Epithelial cell of esophagus (primary cell): ENCODE measurements around the gene LGR6.
"Not testable (repeated sequence)": the region's sequence is repeated elsewhere in the genome, so short reads cannot be mapped to it uniquely, and the experiment has no call there.

Experiments
- DNase-seq: peaks from one replicate; pipeline ENCODE4 v3.0.0; 2010; ENCODE audit warnings: low read depth
- H3K4me3 ChIP-seq: 2 replicates; pipeline ENCODE4 v1.5.1; 2011; ENCODE audit warnings: mild to moderate bottlenecking, low read length, control low read depth
- CTCF ChIP-seq: IDR thresholded peaks from 2 replicates; pipeline ENCODE4 v1.5.1; 2011; ENCODE audit warnings: low read depth, mild to moderate bottlenecking, low read length, control low read depth, inconsistent platforms; ENCODE audit not compliant: insufficient read depth; ENCODE audit errors: missing control alignments

The LGR6 gene

GRCh38 chr1:202251424-202252256 is 58.0 kb downstream of the LGR6 start:
- no peak for TF ChIP-seq CTCF
- no peak for DNase-seq
- no peak overlapping the region for H3K4me3 ChIP-seq

DNA sequence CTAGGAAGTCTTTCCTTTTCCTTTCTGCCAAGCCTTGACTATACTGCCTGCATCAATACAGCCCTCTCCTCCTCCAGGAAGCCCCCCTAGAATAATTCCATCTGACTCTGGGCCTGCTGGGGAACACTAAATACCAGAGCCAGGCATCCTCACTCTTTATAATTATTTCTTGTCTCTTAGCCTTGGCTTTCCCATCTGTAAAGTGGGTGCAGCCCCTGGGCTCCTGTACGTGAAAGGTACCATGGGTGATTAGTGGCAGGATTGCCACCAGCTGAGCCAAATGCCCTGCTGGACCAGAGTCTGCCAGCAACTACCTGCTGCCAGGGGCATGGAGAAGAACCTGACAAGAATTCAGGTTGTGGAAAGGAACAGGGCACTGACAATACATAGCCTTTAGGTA is 58.7 kb downstream of the LGR6 start:
- H3K4me3 ChIP-seq: no peak overlapping the region
- DNase-seq: no peak
- TF ChIP-seq CTCF: no peak

DNA sequence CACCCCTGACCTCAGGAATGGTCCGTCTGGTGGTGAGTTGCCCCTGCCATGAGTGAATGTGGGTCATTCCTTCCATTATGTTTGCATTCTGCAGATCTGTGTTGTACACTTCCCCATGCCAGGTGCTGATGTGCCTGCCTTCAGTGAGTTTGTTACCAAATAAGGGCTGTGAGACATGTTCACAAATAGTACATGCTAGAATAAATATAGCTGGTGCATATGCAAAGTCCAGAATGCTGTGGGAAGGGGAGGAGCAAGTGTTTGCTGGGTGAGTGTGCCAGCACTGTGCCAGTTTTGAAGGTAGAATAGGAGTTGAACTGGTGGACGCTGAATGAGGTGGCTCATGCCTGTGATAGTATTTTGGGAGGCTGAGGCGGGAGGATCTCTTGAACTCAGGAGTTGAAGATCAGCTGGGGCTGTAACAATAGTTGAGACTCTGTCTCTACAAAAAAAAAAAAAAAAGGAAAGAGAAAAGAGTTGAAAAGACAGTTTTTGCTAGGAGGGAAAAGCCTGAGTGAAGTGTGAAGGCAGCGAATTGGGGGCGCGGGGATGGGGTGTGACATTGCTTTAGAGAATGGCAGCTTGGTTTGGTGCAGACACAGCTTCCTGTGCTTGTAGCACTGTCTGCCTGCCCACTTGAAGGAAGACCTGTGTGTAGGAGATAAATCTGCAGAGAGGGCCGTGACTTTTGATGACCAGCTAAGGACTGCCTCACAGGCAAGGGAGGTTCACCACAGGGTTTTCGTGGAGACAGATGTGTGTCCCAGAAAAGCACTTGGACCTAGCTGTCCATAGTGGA is 61.1 kb downstream of the LGR6 start:
- no peak for TF ChIP-seq CTCF
- no peak overlapping the region for H3K4me3 ChIP-seq
- DNase-seq: peak; percentile 33

GRCh38 chr1:202255343-202255742 is 61.7 kb downstream of the LGR6 start:
- TF ChIP-seq CTCF: no peak
- no peak for DNase-seq
- H3K4me3 ChIP-seq: no peak overlapping the region

DNA sequence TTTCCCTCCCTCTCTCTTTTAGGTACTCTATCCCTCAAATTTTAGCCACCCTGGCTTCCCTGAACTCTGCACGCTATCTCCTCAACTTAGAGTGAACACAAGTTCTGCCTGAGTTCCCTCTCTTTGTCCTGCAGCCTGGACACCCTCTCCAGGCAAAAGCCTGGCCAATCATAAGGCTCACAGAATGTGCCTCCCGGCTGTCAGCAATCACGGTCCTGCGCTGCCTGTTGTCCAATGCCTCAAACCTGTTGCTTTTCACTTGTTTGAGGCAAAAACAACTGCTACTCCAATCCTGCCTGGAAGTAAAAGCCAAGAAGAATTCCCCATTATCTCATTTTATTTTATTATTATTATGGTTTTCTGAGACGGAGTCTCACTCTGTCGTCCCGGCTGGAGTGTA is 66.1 kb downstream of the LGR6 start:
- no peak for DNase-seq
- no peak for TF ChIP-seq CTCF
- H3K4me3 ChIP-seq: no peak overlapping the region

DNA sequence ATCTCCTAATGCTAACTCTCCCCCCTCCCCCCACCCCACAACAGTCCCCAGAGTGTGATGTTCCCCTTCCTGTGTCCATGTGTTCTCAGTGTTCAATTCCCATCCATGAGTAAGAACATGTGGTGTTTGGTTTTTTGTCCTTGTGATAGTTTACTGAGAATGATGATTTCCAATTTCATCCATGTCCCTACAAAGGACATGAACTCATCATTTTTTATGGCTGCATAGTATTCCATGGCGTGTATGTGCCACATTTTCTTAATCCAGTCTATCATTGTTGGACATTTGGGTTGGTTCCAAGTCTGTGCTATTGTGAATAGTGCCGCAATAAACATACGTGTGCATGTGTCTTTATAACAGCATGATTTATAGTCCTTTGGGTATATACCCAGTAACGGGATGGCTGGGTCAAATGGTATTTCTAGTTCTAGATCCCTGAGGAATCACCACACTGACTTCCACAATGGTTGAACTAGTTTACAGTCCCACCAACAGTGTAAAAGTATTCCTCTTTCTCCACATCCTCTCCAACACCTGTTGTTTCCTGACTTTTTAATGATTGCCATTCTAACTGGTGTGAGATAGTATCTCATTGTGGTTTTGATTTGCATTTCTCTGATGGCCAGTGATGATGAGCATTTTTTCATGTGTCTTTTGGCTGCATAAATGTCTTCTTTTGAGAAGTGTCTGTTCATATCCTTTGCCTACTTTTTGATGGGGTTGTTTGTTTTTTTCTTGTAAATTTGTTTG is 67.8 kb downstream of the LGR6 start:
- DNase-seq, H3K4me3 ChIP-seq: not testable (repeated sequence)

DNA sequence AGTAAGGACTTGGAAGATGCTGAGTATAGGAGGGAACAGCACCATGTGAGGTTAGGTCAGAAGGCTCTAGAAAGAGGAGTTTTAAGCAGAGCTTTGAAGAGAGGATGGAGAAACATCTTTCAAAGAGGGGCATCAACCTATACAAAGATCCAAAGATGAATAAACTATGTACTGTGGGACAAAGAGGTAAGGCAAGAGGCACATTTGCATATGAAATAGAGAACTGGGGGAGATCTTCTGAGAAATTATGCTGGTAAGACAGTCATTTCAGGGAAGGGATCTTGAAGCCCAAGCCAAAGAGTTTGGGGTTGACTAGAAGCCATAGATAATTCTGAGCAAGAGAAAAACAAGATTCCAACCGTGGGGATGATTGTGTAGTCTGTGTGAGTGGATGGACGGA is 70.0 kb downstream of the LGR6 start:
- no peak overlapping the region for H3K4me3 ChIP-seq
- DNase-seq: no peak
- no peak for TF ChIP-seq CTCF
